ENCODE results near the gene PEG3. TPM values are rescaled to one million over a fixed set of nuclear protein-coding genes. Genes with fewer than 3 reads are reported as not detected.

PEG3 gene
- total and polyA plus RNA-seq, 10 donors, result 0.20 to 11.3 (median 2.5) TPM

DNA sequence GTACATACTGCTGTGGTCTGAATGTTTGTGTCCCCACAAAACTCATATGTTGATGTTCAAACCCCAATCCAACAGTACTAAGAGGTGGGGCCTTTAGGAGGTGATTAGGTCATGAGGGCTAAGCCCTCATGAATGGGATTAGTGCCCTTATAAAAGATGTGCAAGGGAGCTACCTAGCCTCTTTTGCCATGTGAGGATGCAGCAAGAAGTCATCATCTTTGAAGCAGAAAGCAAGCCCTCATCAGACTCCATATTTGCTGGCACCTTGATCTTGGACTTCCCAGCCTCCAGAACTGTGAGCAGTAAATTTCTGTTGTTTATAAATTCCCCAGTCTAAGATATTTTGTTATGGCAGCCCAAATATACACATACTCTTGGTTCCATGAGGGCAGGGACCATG lies 33.9 kb downstream of the PEG3 start:
- no peak overlapping the region for H3K4me3 ChIP-seq
- intact Hi-C loops (cut with DNase I; ENCODE audit: low total_unique reads), result no loop called here
- no peaks in the 10 kb centered on the region for H3K36me3 ChIP-seq
- H3K9me3 ChIP-seq, result peaks cover 0 to 79% (median 61%) of the 10 kb centered on the region in 8 donors
- H3K27me3 ChIP-seq (replicated peaks in 1 of 7), result no peaks in the 10 kb centered on the region
- H3K4me1 ChIP-seq, result no peaks in the 10 kb centered on the region
- TF ChIP-seq, protein P1, sequence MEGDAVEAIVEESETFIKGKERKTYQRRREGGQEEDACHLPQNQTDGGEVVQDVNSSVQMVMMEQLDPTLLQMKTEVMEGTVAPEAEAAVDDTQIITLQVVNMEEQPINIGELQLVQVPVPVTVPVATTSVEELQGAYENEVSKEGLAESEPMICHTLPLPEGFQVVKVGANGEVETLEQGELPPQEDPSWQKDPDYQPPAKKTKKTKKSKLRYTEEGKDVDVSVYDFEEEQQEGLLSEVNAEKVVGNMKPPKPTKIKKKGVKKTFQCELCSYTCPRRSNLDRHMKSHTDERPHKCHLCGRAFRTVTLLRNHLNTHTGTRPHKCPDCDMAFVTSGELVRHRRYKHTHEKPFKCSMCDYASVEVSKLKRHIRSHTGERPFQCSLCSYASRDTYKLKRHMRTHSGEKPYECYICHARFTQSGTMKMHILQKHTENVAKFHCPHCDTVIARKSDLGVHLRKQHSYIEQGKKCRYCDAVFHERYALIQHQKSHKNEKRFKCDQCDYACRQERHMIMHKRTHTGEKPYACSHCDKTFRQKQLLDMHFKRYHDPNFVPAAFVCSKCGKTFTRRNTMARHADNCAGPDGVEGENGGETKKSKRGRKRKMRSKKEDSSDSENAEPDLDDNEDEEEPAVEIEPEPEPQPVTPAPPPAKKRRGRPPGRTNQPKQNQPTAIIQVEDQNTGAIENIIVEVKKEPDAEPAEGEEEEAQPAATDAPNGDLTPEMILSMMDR (IDR thresholded peaks at IDR 0.05 in 8 of 11, conservative IDR thresholded peaks at IDR 0.05 in 3 of 11), result no peak
- no peak for TF ChIP-seq POLR2AphosphoS5 (IDR thresholded peaks at IDR 0.05)
- no peak for TF ChIP-seq POLR2A (IDR thresholded peaks at IDR 0.05)
- H3K27ac ChIP-seq, result no peak overlapping the region
- DNase-seq, result no peak

Small RNA genes within 50 kb of the gene (small RNA-seq; reads per million reads assigned to genes)
- gene AC006115.2, result 0 reads per million in 4 donors

Other genes starting within 250 kb of the PEG3 start
- gene ZNF71, start 245.4 kb downstream of the PEG3 start, total RNA-seq, result 1 to 10 TPM; 5.8 to 9.8 (median 7.2) TPM
- 1 to 10 TPM; 2.0 to 3.9 (median 2.8) TPM for gene ZNF71, start 245.4 kb downstream of the PEG3 start, polyA plus RNA-seq
- gene SMIM17, start 197.6 kb downstream of the PEG3 start, total RNA-seq, result under 1 TPM in 4 of 7 donors, not detected in 3; 0.27 to 0.67 (median 0.39) TPM
- not detected for gene SMIM17, start 197.6 kb downstream of the PEG3 start, polyA plus RNA-seq
- gene ZNF835, start 169.0 kb downstream of the PEG3 start, total RNA-seq, result 1 to 10 TPM; 3.0 to 6.8 (median 4.4) TPM
- 1 to 10 TPM in 2 of 3 donors, under 1 TPM in 1; 0.70 to 1.7 (median 1.2) TPM for gene ZNF835, start 169.0 kb downstream of the PEG3 start, polyA plus RNA-seq
- gene ZIM2, start within 50 bp of the PEG3 start, total RNA-seq, result under 1 TPM in 1 of 7 donors, not detected in 6; 0.73 TPM
- gene ZIM2, start within 50 bp of the PEG3 start, polyA plus RNA-seq, result not detected